HCT116 (cell line): ENCODE data around the gene TTLL10. TPM values are rescaled to one million over a fixed set of nuclear protein-coding genes. Genes with fewer than 3 reads are reported as not detected.
"Not testable (repeated sequence)": the region's sequence is repeated elsewhere in the genome, so short reads cannot be mapped to it uniquely, and the experiment has no call there.

Experiments used
- ATAC-seq: fragments of 200-7000 bp; cut with Tn5 transposase; 2 replicates; pipeline ENCODE4 v1.9.1; 2020; ENCODE audit warnings: mild to moderate bottlenecking, moderate library complexity
- BruUV-seq: library from RNA; stranded (reverse); fragments of 400-500 nt; replicated peaks from 2 replicates; lab custom pipeline; 2021; lab: Mats Ljungman, UMichigan
- CTCF ChIA-PET: fragments of 300-600 bp; sonication (Branson Sonifier 250); formaldehyde crosslinking; loops from one replicate; lab custom pipeline; 2021; ENCODE audit warnings: antibody characterized with exemption; lab: Charles Lee
- POLR2A ChIA-PET: fragments of 300-600, 350-600 bp; sonication (Branson Sonifier 250); formaldehyde crosslinking; loops from one replicate; lab custom pipeline; 2021; ENCODE audit warnings: antibody characterized with exemption; lab: Charles Lee
- RAD21 ChIA-PET, 2 experiments: fragments of 300-600 bp; sonication (Branson Sonifier 250); formaldehyde crosslinking; loops; one replicate each; lab custom pipeline; 2023; ENCODE audit warnings: low total read pairs in 2 of 2; ENCODE audit not compliant: uncharacterized antibody in 2 of 2, unreplicated experiment in 2 of 2, low non-redundant PET in 1 of 2; lab: Charles Lee
- DNase-seq: peaks from one replicate; pipeline ENCODE4 v3.0.0-alpha.2; 2010; ENCODE audit warnings: low read depth, low spot score
- H2AFZ ChIP-seq: fragments of 200-600 bp; shearing (Covaris generic), sonication (generic); 2 replicates; pipeline ENCODE4 v1.6.1; 2017; ENCODE audit warnings: low read depth, mixed run types, mixed read lengths, antibody characterized with exemption, low read length; ENCODE audit not compliant: poor library complexity, severe bottlenecking
- H3K27ac ChIP-seq: 2 replicates; pipeline ENCODE4 v1.5.1; 2012; ENCODE audit warnings: low read depth, low read length
- H3K27me3 ChIP-seq: fragments of 200-600 bp; sonication (generic); 2 replicates; pipeline ENCODE4 v1.6.1; 2016; ENCODE audit warnings: mixed run types, low read length, mixed read lengths; ENCODE audit not compliant: insufficient read depth
- H3K36me3 ChIP-seq, 2 experiments: fragments of 200-500 bp in 1 of 2; fragments of 200-600 bp in 1 of 2; sonication (Bioruptor generic) in 1 of 2; sonication (generic) in 1 of 2; 2 replicates each; pipeline versions ENCODE4 v1.5.1 to v1.6.1; 2014 to 2016; ENCODE audit warnings: low read length in 2 of 2, inconsistent platforms in 1 of 2, mixed read lengths in 1 of 2, mixed run types in 1 of 2; ENCODE audit not compliant: insufficient read depth in 2 of 2, control insufficient read depth in 1 of 2
- H3K4me1 ChIP-seq, 2 experiments: fragments of 200-600 bp in 1 of 2; sonication (generic) in 1 of 2; 2 replicates each; pipeline versions ENCODE4 v1.5.1 to v1.6.1; 2012 to 2017; ENCODE audit warnings: low read length in 2 of 2, inconsistent platforms in 1 of 2, mild to moderate bottlenecking in 1 of 2, mixed read lengths in 1 of 2, mixed run types in 1 of 2, moderate library complexity in 1 of 2; ENCODE audit not compliant: insufficient read depth in 2 of 2, control insufficient read depth in 1 of 2
- H3K4me2 ChIP-seq: fragments of 200-600 bp; sonication (generic); 2 replicates; pipeline ENCODE4 v1.6.1; 2017; ENCODE audit warnings: mixed run types, low read length, mixed read lengths
- H3K4me3 ChIP-seq, 2 experiments: fragments of 200-600 bp in 1 of 2; sonication (generic) in 1 of 2; replicated peaks in 1 of 2; 2 replicates each; pipeline ENCODE4 v1.5.1; 2011 to 2016; ENCODE audit warnings: low read length in 2 of 2, control low read depth in 1 of 2, low read depth in 1 of 2, mild to moderate bottlenecking in 1 of 2, mixed read lengths in 1 of 2, mixed run types in 1 of 2
- H3K79me2 ChIP-seq: fragments of 200-600 bp; sonication (generic); 2 replicates; pipeline ENCODE4 v1.6.1; 2017; ENCODE audit warnings: mild to moderate bottlenecking, mixed run types, low read length, moderate library complexity, mixed read lengths; ENCODE audit not compliant: insufficient read depth
- H3K9ac ChIP-seq: fragments of 200-600 bp; sonication (generic); 2 replicates; pipeline ENCODE4 v1.6.1; 2016; ENCODE audit warnings: low read length, mixed read lengths
- H3K9me2 ChIP-seq: fragments of 200-600 bp; sonication (generic), shearing (Covaris generic); 2 replicates; pipeline ENCODE4 v1.6.1; 2017; ENCODE audit warnings: mixed run types, mild to moderate bottlenecking, moderate library complexity; ENCODE audit not compliant: insufficient read depth
- H3K9me3 ChIP-seq, 2 experiments: fragments of 200-500 bp in 1 of 2; fragments of 200-600 bp in 1 of 2; sonication (Bioruptor generic) in 1 of 2; sonication (generic) in 1 of 2; 2 replicates each; pipeline ENCODE4 v1.6.1; 2014 to 2017; ENCODE audit warnings: low read length in 2 of 2, mixed read lengths in 2 of 2, inconsistent platforms in 1 of 2, low read depth in 1 of 2, mild to moderate bottlenecking in 1 of 2, mixed run types in 1 of 2, moderate library complexity in 1 of 2; ENCODE audit not compliant: control insufficient read depth in 1 of 2, insufficient read depth in 1 of 2
- H4K20me1 ChIP-seq: fragments of 200-600 bp; sonication (generic), shearing (Covaris generic); 2 replicates; pipeline ENCODE4 v1.6.1; 2017; ENCODE audit warnings: mixed run types, mild to moderate bottlenecking, moderate library complexity; ENCODE audit not compliant: insufficient read depth
- CBX3 ChIP-seq: IDR thresholded peaks from 2 replicates; pipeline ENCODE4 v1.6.1; 2012; ENCODE audit warnings: low read depth
- ELF1 ChIP-seq: IDR thresholded peaks from 2 replicates; pipeline ENCODE4 v1.6.1; 2012; ENCODE audit warnings: low read depth, borderline replicate concordance
- EZH2 ChIP-seq: fragments of 200-600 bp; sonication (generic); IDR thresholded peaks from 2 replicates; pipeline ENCODE4 v1.6.1; 2017; ENCODE audit warnings: antibody characterized with exemption, mixed run types
- EZH2phosphoT487 ChIP-seq: fragments of 200-600 bp; IDR thresholded peaks from 2 replicates; pipeline ENCODE4 v1.6.1; 2018; ENCODE audit warnings: antibody characterized with exemption, borderline replicate concordance
- POLR2A ChIP-seq: IDR thresholded peaks from 2 replicates; pipeline ENCODE4 v1.7.0; 2011; ENCODE audit warnings: borderline replicate concordance; ENCODE audit not compliant: insufficient read depth, insufficient read length; ENCODE audit errors: extremely low read depth
- POLR2AphosphoS5 ChIP-seq: IDR thresholded peaks from 2 replicates; pipeline ENCODE4 v1.6.1; 2011; ENCODE audit warnings: mild to moderate bottlenecking, low read depth, low read length, moderate library complexity
- SIN3A ChIP-seq: IDR thresholded peaks from 2 replicates; pipeline ENCODE4 v1.6.1; 2012; ENCODE audit warnings: low read depth
- SP1 ChIP-seq: IDR thresholded peaks from 2 replicates; pipeline ENCODE4 v1.6.1; 2012; ENCODE audit warnings: low read depth
- SRF ChIP-seq: IDR thresholded peaks from 2 replicates; pipeline ENCODE4 v1.6.1; 2012; ENCODE audit warnings: low read depth
- YY1 ChIP-seq: IDR thresholded peaks from 2 replicates; pipeline ENCODE4 v1.6.1; 2011; ENCODE audit warnings: low read length, low read depth, moderate library complexity, mild to moderate bottlenecking; ENCODE audit not compliant: insufficient replicate concordance; ENCODE audit errors: extremely low read depth
- ZFX ChIP-seq: fragments of 450-650 bp; IDR thresholded peaks from 2 replicates; pipeline ENCODE4 v1.6.1; 2017
- ZNF274 ChIP-seq: fragments of 200-500 bp; sonication (Bioruptor generic); IDR thresholded peaks from 2 replicates; pipeline ENCODE4 v1.6.1; 2014; ENCODE audit warnings: mild to moderate bottlenecking, low read depth, low read length, inconsistent platforms
- intact Hi-C: fragments of 100-400 bp; cut with micrococcal nuclease; formaldehyde crosslinking; loops from 2 replicates; pipeline ENCODE4 v1.10.0; 2022
- total RNA-seq: library from RNA; stranded (reverse); gene quantifications from one replicate; pipeline ENCODE4 v1.2.1, GENCODE V29; 2021; ENCODE audit not compliant: unreplicated experiment
- TF ChIP-seq, protein P1 (sequence below): IDR thresholded peaks from 2 replicates; pipeline ENCODE4 v1.6.1; 2012
- TF ChIP-seq, protein P2 (sequence below), 3 experiments: fragments of 200-600 bp in 1 of 3; sonication (generic) in 1 of 3; IDR thresholded peaks in 2 of 3; conservative IDR thresholded peaks in 1 of 3; 2 replicates each; pipeline ENCODE4 v1.5.1; 2012 to 2017; ENCODE audit warnings: low read depth in 2 of 3, low read length in 2 of 3, antibody characterized with exemption in 1 of 3, borderline replicate concordance in 1 of 3, control low read depth in 1 of 3, mild to moderate bottlenecking in 1 of 3, mixed read lengths in 1 of 3, mixed run types in 1 of 3, moderate library complexity in 1 of 3; ENCODE audit not compliant: insufficient read depth in 1 of 3
- TF ChIP-seq, protein P3 (sequence below): IDR thresholded peaks from 2 replicates; pipeline ENCODE4 v1.6.1; 2012

TTLL10 gene
- total RNA-seq, 1 experiment from 2014 or later: 0.10 TPM

DNA sequence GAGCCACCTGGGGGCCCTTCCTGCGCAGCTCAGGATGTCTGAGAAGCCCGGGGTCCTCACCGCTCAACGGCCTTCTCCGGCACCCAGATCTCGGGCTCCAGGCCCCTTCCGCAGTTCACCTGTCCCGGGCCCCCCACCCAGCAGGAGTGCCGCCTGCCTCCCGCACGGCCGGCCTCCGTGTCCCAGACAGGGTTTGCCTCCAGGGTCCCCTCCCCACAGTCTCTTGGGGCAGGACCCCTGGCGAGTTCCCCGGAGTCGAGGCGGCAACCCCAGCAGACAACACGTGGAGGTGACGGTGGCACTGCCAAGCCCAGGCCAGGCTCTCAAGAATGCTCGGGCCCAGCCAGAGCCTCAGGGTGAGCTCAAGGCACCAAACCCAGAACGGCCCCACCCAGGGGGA lies 22.4 kb upstream of the TTLL10 start:
- Histone ChIP-seq H3K9ac (no peak overlapping the region), H3K9me3 (peaks cover 8 to 17% of the 10 kb centered on the region in 2 experiments; a peak in 2 of 4 replicates), H3K4me2 (no peak overlapping the region), H3K79me2 (no peaks in the 10 kb centered on the region), H3K27me3 (no peaks in the 10 kb centered on the region), H3K27ac (no peak overlapping the region), H3K9me2 (no peaks in the 10 kb centered on the region), H3K4me1 (peaks cover 5 to 13% of the 10 kb centered on the region in 2 experiments), H3K36me3 (no peaks in the 10 kb centered on the region), H2AFZ (no peak overlapping the region), H3K4me3 (no peak overlapping the region), H4K20me1 (no peaks in the 10 kb centered on the region)
- TF ChIP-seq ZNF274 (no peak), YY1 (no peak), POLR2A (no peak), POLR2AphosphoS5 (no peak), EZH2 (no peak), SP1 (no peak), SRF (no peak), SIN3A (no peak), ELF1 (no peak), ZFX (no peak), EZH2phosphoT487 (no peak), CBX3 (no peak)
- TF ChIP-seq, protein P1, sequence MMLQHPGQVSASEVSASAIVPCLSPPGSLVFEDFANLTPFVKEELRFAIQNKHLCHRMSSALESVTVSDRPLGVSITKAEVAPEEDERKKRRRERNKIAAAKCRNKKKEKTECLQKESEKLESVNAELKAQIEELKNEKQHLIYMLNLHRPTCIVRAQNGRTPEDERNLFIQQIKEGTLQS: no peak
- TF ChIP-seq, protein P2, sequence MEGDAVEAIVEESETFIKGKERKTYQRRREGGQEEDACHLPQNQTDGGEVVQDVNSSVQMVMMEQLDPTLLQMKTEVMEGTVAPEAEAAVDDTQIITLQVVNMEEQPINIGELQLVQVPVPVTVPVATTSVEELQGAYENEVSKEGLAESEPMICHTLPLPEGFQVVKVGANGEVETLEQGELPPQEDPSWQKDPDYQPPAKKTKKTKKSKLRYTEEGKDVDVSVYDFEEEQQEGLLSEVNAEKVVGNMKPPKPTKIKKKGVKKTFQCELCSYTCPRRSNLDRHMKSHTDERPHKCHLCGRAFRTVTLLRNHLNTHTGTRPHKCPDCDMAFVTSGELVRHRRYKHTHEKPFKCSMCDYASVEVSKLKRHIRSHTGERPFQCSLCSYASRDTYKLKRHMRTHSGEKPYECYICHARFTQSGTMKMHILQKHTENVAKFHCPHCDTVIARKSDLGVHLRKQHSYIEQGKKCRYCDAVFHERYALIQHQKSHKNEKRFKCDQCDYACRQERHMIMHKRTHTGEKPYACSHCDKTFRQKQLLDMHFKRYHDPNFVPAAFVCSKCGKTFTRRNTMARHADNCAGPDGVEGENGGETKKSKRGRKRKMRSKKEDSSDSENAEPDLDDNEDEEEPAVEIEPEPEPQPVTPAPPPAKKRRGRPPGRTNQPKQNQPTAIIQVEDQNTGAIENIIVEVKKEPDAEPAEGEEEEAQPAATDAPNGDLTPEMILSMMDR (IDR thresholded peaks at IDR 0.05 in 2 of 3, conservative IDR thresholded peaks at IDR 0.05 in 1 of 3; ENCODE audit: borderline replicate concordance in 1 of 3, insufficient read depth in 1 of 3, low read depth in 2 of 3, low read length in 2 of 3): no peak
- TF ChIP-seq, protein P3, sequence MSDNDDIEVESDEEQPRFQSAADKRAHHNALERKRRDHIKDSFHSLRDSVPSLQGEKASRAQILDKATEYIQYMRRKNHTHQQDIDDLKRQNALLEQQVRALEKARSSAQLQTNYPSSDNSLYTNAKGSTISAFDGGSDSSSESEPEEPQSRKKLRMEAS: no peak
- ChIA-PET RAD21 (no interaction called here), CTCF (no interaction called here), POLR2A (no interaction called here)
- BruUV-seq: no TSS peak
- DNase-seq: no peak
- intact Hi-C loops: no loop called here
- no peak for ATAC-seq

DNA sequence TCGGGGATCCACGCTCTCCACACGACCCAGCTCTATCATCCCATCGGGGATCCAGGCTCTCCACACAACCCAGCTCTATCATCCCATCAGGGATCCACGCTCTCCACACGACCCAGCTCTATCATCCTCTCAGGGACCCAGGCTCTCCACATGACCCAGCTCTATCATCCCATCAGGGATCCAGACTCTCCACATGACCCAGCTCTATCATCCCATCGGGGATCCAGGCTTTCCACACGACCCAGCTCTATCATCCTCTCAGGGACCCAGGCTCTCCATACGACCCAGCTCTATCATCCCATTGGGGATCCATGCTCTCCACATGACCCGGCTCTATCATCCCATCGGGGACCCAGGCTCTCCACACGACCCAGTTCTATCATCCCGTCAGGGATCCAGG lies 21.2 kb upstream of the TTLL10 start:
- H3K27ac ChIP-seq: peak overlapping the region; percentile 33
- RAD21 ChIA-PET: not testable (repeated sequence)

DNA sequence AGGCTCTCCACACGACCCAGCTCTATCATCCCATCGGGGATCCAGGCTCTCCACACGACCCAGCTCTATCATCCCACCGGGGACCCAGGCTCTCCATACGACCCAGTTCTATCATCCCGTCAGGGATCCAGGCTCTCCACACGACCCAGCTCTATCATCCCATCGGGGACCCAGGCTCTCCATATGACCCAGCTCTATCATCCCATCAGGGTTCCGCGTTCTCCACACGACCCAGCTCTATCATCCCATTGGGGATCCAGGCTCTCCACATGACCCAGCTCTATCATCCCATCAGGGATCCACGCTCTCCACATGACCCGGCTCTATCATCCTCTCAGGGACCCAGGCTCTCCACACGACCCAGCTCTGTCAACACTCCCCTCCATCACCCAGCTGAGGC lies 20.5 kb upstream of the TTLL10 start:
- H3K9ac ChIP-seq, H3K4me2 ChIP-seq, BruUV-seq, ATAC-seq, H4K20me1 ChIP-seq, intact Hi-C loops, H3K9me2 ChIP-seq, POLR2A ChIA-PET, CTCF ChIA-PET, RAD21 ChIA-PET, H3K36me3 ChIP-seq, H3K4me3 ChIP-seq, H3K27me3 ChIP-seq, DNase-seq, H3K79me2 ChIP-seq, H2AFZ ChIP-seq: not testable (repeated sequence)
- Histone ChIP-seq H3K4me1 (peaks cover 8 to 28% of the 10 kb centered on the region in 2 experiments), H3K9me3 (peaks cover 8 to 17% of the 10 kb centered on the region in 2 experiments; a peak in 2 of 4 replicates), H3K27ac (peak overlapping the region; percentile 33)

More for the DNA sequence above, 21.2 kb upstream of the TTLL10 start:
- H3K4me2 ChIP-seq, H3K79me2 ChIP-seq, BruUV-seq, intact Hi-C loops, H2AFZ ChIP-seq, H3K9ac ChIP-seq, H4K20me1 ChIP-seq, ATAC-seq, H3K27me3 ChIP-seq, CTCF ChIA-PET, H3K4me3 ChIP-seq, H3K9me2 ChIP-seq, H3K36me3 ChIP-seq, POLR2A ChIA-PET, DNase-seq: not testable (repeated sequence)
- H3K4me1 ChIP-seq: peaks cover 7 to 20% of the 10 kb centered on the region in 2 experiments
- peaks cover 8 to 17% of the 10 kb centered on the region in 2 experiments; a peak in 2 of 4 replicates for H3K9me3 ChIP-seq
